K562 (cell line): ENCODE data around the gene PA2G4. TPM values are rescaled to one million over a fixed set of nuclear protein-coding genes. Genes with fewer than 3 reads are reported as not detected.

Source experiments
- BACH1 ChIP-seq: fragments of 200-800 bp; sonication (Bioruptor generic); IDR thresholded peaks from 2 replicates; pipeline ENCODE4 v1.6.1; 2016; ENCODE audit warnings: missing genetic modification characterization, missing compliant biosample characterization
- CHD7 ChIP-seq: fragments of 200-600 bp; sonication (generic); IDR thresholded peaks from one replicate; pipeline ENCODE4 v1.6.1; 2012; ENCODE audit warnings: mild to moderate bottlenecking, low read depth, low read length, inconsistent platforms
- DEAF1 ChIP-seq: fragments of 450-650 bp; formaldehyde crosslinking; IDR thresholded peaks from 2 replicates; pipeline ENCODE4 v1.4.0; 2020; ENCODE audit warnings: mild to moderate bottlenecking, moderate library complexity
- EWSR1 ChIP-seq: fragments of 450-650 bp; IDR thresholded peaks from 2 replicates; pipeline ENCODE4 v1.6.1; 2018; ENCODE audit warnings: borderline replicate concordance, mild to moderate bottlenecking, low read depth, moderate library complexity; ENCODE audit not compliant: partially characterized antibody
- KDM2B ChIP-seq: fragments of 250-450 bp; sonication (Bioruptor Pico); IDR thresholded peaks from 2 replicates; pipeline ENCODE4 v1.8.0; 2021; ENCODE audit warnings: mild to moderate bottlenecking, moderate library complexity
- TAF15 ChIP-seq: fragments of 200-400 bp; formaldehyde crosslinking; IDR thresholded peaks from 2 replicates; pipeline ENCODE4 v1.6.1; 2017; ENCODE audit warnings: mild to moderate bottlenecking, low read depth, low read length, moderate library complexity
- TCF7L2 ChIP-seq: fragments of 150-350 bp; IDR thresholded peaks from 2 replicates; pipeline ENCODE4 v1.6.1; 2016; ENCODE audit warnings: low read depth, mild to moderate bottlenecking, low read length, moderate library complexity
- THAP7 ChIP-seq: fragments of 250-450 bp; sonication (Bioruptor Pico); IDR thresholded peaks from 2 replicates; pipeline ENCODE4 v1.5.0; 2021
- THRB ChIP-seq: fragments of 450-650 bp; formaldehyde crosslinking; conservative IDR thresholded peaks from 2 replicates; pipeline ENCODE4 v1.4.0; 2022; ENCODE audit warnings: mild to moderate bottlenecking, missing genetic modification characterization
- TRIM28 ChIP-seq: fragments of 450-650 bp; IDR thresholded peaks from 2 replicates; pipeline ENCODE4 v1.6.1; 2017
- ZC3H8 ChIP-seq: fragments of 450-650 bp; IDR thresholded peaks from 2 replicates; pipeline ENCODE4 v1.6.1; 2017
- ZNF699 ChIP-seq: fragments of 250-450 bp; sonication (Bioruptor Pico); IDR thresholded peaks from 2 replicates; pipeline ENCODE4 v1.8.0; 2021; ENCODE audit warnings: mild to moderate bottlenecking, moderate library complexity; ENCODE audit not compliant: insufficient replicate concordance
- ZNF764 ChIP-seq: fragments of 250-450 bp; sonication (Bioruptor Pico); IDR thresholded peaks from 2 replicates; pipeline ENCODE4 v1.4.0; 2020; ENCODE audit warnings: low read depth, mild to moderate bottlenecking, moderate library complexity
- polyA plus RNA-seq, 8 experiments: library from polyadenylated mRNA; depleted of rRNA in 4 of 8; stranded (reverse) in 5 of 8; unstranded in 3 of 8; fragments of >200 nt; fragmentation: Nextera tagmentation in 2 of 8; fragmentation: Illumina TruSeq in 1 of 8; extraction: Ambion mirVana in 2 of 8; extraction: Trizol in 1 of 8; gene quantifications; 2 replicates each; pipeline versions ENCODE4 v1.2.1 to v1.2.3, GENCODE V29; 2011 to 2014; ENCODE audit warnings: inconsistent platforms in 1 of 8, missing spikeins in 1 of 8
- total RNA-seq, 7 experiments: library from RNA; depleted of rRNA in 6 of 7; stranded (reverse); fragments of >200 nt in 6 of 7; fragmentation: Illumina TruSeq in 2 of 7; extraction: Trizol in 2 of 7; gene quantifications; 2 replicates each; pipeline versions ENCODE4 v1.2.1 to v1.2.3, GENCODE V29; 2011 to 2021; ENCODE audit warnings: low replicate concordance in 1 of 7

The PA2G4 gene
- total and polyA plus RNA-seq, 9 of the 15 experiments (the other 6 are each of a cell fraction or from before 2014, with no cell fraction given): 230 to 925 (median 638) TPM

- TF ChIP-seq DEAF1 (no peak), BACH1 (tag) (no peak), THRB (CRISPR knock-in tag) (no peak), TCF7L2 (no peak), KDM2B (no peak), ZC3H8 (no peak), ZNF699 (CRISPR knock-in tag) (no peak), TRIM28 (no peak), THAP7 (CRISPR knock-in tag) (no peak), CHD7 (no peak), ZNF764 (no peak), TAF15 (no peak), EWSR1 (no peak)
Observed at GRCh38 chr12:56127485-56127887, 23.1 kb downstream of the PA2G4 start (continued).
